DMS153 treated with DMSO at 0.1 percent for 48 hours (cell line): ENCODE data around the gene PNMA1.

Experiments
- DNase-seq: peaks from one replicate; lab custom pipeline; 2025; ENCODE audit not compliant: unreplicated experiment; lab: John Stamatoyannopoulos, UW

The PNMA1 gene

GRCh38 chr14:73739174-73739898 is 25.2 kb upstream of the PNMA1 start:
- no peak for DNase-seq

GRCh38 chr14:73738518-73739173 is 24.5 kb upstream of the PNMA1 start:
- DNase-seq, result no peak

DNA sequence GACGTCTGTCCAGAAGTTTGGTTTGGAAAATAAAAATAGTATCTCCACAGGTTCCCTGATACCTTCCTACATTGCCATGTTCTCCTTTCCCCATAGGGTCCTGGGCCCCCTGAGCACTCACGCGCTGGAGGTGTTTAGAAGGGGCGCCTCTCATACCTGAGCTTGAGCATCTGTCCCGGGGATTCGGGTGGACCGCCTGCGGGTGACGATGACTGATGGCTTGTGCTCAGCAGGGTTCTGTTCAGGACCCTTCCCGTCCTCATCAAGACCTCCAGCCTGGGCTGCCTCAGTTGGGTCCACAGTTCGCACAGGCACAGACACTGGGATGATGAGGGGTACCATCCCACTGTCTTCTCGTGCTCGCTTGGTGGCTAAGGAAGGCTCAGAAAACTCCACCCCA is 22.7 kb upstream of the PNMA1 start:
- DNase-seq, result no peak

DNA sequence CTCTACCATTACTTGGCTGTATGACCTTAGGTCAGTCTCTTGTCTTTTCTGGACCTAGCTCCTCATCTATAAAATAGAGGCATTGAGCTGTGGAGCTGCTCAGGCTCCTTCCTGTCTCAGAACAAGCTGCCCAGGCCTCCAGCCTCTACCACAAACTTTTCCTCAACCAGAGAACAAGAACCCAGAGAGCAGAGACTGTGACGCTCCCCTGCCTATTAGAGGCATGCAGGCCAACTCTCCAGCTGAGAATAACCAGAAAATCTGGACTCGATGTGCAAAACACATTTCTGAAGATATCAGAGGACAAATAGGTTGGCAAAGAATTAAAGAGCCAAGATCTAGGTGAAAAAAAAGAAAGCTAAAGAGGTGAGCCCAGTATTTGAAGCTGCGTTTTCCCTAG is 17.8 kb upstream of the PNMA1 start:
- no peak for DNase-seq

DNA sequence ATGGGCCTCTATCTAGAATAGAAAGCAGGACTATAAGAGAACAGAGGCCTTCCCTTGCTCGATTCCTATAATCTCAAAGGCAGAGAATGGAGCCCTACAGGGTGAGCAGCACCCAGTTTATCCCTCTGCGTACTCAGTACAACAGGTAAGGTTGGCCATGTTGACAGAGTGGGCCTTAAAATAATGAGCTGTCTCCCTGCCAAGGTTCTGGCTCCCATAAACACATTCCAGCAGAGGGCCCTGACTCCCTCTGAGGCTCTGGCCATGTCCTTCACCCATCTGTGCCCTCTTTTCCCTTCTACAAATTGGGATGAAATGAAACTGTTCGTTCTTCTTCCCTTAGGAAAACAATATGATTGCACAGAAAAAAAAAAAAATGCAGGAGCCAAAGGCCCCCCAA is 16.9 kb upstream of the PNMA1 start:
- no peak for DNase-seq

GRCh38 chr14:73729556-73730265 is 15.5 kb upstream of the PNMA1 start:
- no peak for DNase-seq

- DNase-seq, result peak; percentile 86
These were observed 14.6 kb upstream of the PNMA1 start for GRCh38 chr14:73728717-73729330.

- DNase-seq, result no peak
These were observed 13.0 kb upstream of the PNMA1 start for GRCh38 chr14:73727166-73727565.

DNA sequence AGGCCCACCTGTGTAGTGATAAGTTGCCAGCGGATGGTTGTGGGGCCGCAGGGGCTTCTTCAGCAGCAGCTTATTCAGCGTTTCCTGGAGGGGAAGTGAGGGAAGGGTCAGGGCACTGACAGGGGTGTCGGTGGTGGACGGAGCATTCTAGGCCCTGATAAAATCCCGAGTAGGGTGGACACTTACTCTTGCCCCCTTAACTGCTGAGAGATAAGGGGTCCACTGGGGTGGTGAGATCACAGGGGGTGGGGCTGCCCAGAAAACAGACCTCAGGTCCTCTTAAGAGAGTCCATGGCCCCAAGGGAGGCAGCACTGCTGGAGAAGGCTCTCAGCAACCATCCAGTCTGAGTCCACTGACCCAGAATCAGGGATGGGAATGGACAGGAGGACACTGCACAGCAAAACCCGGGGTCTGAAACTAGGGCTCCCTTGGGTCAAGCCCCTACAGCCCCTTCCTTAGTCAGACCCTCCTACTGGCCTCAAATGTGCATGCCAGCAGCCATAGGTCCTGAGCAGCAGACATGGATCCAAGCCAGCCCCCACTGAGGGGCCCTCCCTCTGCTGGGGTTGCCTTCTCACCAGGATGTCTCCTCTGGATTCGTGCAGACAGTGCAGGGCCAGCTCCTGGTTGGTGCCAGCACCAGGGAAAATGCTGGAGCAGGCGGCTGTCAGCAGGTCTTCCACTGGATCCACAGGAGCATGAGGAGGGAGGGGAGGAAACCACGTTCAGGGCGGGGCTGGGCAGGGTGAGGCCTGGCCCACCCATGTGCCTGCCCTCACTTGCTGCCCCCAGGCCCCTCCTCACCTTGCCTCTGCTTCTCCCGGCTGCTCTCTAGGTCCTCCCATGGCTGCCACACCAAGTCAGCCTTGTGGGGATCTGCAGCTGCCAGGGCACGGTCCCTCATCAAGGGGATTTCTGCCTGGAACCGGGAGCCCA is 12.1 kb upstream of the PNMA1 start:
- no peak for DNase-seq

DNA sequence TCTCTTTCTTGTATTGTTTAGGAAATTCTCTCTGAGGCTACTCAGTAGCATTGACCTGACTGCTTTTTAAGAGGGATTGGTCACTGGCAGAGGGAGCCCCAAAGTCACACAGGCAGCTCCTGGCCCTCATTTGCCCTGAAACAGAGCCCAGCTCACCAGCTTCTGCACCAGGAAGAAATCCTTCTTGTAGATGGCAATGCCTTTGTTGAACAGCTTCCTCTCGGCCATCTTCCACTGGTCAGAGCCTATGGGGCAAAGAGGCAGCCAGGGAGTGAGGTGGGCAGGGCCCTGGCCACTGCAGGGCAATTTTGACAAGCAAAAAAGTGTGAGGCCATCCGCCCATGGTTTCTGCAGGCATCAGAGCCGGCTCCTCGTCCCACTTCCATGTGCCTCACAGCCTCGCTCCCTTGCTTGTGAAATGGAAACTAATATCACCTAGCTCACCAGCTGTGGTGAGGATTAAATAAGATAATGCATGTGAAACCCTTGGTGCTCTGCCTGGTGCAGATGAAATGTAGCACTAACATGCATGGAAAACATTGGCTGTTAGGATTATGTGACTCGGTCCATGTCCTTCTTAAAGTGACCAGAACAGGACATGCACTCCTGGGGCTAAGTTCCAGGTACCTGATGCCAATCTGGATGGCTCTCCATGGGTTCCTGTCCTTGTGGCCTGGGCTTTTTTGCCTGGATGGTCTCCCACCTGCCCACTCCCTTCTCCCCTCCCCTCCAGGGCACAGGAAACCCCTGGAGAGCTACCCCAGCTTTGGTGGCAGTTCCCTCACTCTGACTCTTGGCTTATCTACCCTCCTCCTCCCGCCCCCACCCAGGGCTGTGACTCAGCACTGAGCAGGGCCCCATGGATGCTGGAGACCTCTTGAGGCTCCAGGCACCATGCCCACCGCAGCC is 11.2 kb upstream of the PNMA1 start:
- no peak for DNase-seq

DNA sequence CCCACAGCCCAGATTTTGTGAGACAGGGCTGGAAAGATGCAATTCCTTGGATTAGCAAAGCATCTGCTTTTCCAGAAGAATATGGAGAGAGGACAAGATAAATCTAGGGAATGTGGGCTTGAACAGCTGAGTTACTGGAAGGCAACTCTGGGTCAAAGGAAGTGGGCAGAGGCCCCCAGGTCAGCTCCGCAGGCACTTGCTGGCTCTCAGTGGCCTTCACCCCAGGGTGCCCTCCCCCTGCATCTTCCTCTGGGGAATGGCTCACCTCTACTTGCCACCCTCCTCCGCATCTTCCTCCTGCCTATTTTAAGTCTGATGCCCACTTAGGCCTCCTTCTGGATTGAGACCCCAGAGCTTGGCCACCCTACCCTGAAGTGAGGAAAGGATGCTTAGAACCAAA is 10.5 kb upstream of the PNMA1 start:
- no peak for DNase-seq

DNA sequence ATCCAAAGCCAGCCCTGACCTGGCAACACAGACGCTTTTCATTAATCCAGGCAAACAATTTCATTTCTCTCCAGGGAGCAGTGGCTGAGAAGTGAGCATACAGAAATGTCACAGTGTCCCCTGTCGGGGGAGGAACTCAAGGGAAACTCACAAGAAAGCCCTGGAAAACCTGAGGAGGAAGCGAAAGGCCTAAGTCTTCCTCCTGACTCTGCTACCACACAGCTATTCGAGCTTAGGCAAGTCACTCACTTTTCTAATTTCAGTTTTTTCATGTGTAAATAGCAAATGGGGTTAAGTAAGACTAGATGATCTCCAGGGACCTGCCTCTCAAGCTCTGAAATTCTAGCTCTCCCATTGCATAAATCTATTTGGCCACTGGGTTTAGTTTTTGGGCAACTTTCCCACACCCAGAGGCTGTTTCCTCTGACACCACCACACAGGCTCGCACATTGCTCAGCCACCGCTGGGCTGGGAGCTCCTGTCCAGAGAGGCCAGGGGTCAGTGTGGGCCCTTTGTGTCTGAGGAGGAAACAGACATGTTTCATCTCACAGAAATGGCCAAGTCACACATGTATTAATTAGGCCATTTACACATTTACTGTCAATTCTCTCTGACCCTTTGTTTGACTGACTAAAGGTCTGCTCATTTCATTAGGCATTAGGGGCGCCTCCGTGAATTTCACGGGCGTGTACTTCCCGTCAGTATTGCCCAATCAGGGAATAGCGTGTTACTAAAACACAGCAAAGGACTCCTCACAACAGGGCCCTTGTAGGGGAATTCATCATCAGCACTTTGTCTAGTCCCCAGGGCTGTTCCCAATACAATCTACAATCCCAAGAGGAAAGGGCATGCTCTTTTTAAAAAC is 9.8 kb upstream of the PNMA1 start:
- no peak for DNase-seq

GRCh38 chr14:73723406-73723796 is 9.2 kb upstream of the PNMA1 start:
- no peak for DNase-seq

DNA sequence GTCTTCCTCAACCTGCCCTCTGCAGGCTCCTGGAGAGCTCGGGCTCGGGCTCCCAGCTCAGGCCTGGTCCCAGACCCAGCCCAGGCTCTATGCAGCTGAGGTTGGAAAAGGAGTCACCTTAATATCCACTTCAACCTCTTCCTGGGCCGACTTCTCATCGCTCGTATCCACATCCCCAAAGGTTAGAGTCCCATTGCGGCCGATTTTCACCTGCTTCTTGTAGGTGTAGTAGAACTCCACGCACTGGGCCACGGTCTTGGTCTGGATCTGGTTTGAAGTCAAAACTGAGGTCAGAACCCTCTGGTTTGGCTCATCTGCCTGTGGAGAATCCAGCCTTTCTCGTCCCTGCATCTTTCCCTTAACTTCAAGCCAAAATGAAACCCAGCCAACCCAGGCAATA is 8.4 kb upstream of the PNMA1 start:
- no peak for DNase-seq

- no peak for DNase-seq
These were observed 7.1 kb upstream of the PNMA1 start for GRCh38 chr14:73721101-73721821.

- DNase-seq, result no peak
These were observed 6.5 kb upstream of the PNMA1 start for GRCh38 chr14:73720636-73721035.

GRCh38 chr14:73719791-73720190 is 5.6 kb upstream of the PNMA1 start:
- DNase-seq, result no peak

- no peak for DNase-seq
These were observed 5.2 kb upstream of the PNMA1 start for GRCh38 chr14:73719361-73719760.
